Astrocyte of the hippocampus (primary cell): ENCODE results near the gene CBX1.
A peak's percentile ranks its signal among the peaks of the same experiment; 100 is the strongest.

Experiments used
- DNase-seq: peaks from one replicate; pipeline ENCODE4 v3.0.0; 2011; ENCODE audit warnings: low read depth, low spot score

The CBX1 gene

DNA sequence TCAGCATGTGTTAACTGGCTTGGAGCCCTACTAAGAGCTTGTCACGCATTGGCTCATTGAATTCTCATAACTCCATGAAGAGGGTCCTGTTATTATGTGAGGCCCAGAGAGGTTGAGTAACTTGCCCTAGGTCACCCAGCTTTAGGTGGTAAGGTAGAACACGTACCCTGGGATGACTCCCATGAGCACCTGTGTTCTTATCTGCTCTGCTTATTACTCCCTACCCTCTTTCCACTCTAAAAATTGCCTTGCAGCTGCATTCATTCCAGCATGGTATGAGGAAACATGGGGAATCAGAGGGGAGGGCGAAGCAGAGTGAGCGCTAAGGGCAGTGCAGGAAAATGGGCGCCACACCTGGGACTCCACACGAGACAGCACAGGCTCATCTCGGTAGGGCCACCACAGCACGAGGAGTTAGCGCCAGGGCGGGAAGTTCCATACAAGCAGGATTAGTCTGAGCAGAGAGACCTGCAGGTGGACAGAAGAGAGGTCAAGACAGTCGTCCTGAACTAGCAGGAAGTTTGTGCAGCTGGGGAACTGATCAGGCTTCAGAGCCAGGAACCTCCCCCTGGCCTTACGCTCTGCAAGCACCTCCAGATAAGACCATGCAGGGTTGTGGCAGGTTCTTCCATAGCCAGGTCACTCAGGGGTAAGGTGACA, 73.8 kb downstream of the CBX1 start:
- DNase-seq = no peak

DNA sequence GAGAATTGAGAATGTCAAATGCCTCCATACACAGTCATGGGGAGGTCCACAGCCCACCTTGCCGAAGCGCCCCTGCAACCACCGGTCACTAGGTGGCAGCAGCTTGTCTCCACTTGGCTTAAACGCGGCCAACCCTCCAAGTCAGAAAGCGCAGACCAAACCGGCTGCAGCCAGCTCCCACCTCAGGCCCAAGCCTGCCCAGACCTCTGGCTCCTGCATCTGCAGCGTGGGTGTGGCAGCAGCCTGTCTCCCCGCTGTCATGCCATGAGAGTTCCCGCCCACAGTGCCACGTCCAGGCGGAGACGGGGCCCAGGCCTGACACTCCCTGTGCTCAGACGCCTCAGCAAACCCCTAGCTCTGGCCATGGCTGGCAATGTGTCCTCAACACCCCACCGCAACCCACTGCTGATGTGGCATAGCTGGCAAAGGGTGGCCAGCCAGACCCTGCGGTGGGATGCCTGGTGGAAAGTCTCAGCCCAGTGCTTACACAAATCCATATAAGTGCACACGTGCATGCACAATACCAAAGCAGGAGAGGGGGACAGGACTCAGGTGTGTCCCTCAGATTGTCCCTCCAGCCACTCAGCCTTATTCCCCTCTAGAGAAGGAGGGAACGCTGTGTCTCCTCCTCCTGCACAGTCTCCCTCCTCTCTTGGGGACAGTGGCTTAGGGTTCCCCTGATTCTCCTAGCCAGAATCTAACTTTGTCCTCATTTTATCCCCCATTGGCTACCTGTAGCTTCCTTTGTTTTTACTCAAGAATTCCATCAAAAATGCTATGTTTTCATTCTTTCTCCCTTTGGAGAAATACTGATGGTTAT, 74.6 kb downstream of the CBX1 start:
- DNase-seq = peak; percentile 95

DNA sequence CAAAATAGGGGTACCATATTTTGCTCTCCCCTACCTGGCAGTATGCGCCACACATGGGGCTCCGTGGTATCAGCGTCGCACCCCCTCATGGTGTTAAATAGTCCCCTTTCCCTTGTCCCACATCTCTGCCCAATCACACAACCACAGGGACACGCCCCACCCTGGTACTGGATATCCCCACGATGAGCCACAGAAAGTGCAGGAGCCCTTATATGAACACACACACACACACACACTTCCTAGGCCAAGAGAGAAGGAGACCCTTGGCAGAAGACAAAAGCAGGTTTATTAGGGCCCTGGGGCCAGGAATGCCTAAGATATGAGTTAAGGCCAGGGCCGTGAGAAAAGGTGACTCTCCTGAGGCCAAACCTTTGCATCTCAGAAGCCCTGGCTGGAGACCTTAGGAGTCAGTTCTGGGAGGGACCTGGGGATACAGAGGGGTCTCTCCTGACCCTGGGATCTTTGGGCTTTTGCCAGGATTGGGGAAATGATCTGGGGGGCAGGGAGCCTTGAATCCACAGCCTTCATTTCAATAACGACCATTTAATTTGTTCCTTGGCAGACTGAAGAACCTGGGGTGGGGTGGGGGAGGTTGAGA, 75.3 kb downstream of the CBX1 start:
- DNase-seq = no peak

DNA sequence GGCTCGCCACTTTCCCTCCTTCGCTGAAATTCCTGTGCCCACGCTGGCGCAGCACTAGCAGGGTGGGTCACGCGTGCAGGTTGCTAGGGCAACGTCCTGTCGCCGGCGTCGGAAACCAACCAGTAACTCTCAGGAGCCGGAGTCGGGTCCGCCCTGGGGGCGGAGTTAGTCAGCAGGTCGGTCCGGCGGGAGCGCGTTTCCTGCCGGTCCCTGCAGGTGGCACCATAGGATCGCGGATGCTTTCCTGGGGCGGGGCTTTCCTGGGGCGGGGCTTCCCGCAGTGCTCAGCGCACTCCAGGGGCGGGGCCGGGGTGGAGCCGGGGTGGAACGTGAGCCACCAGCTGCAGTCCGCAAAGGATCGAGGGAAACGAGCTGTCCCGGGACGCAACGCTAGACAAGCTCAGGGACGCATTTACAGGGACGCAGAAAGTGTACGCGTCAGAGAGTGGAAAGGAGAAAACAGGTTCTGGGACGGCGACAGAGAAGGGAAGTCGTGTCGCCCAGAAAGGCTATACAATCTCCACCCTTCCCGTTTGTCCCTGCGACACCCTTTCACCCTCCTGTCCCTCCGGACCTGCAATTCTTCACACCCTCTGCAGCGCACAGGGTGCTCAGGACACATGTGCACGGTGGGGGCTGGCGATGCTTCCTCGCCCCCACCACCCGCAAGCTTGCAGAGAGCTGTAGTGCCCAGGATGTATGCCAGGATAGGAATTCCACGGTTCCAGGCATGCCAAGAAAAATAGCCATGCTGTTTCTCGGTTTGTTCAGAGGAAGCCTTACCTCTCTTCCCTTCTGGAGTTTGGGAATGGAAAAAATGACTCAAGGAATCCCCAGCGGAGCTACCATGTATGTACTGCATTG, 76.0 kb downstream of the CBX1 start:
- peak; percentile 99 for DNase-seq

DNA sequence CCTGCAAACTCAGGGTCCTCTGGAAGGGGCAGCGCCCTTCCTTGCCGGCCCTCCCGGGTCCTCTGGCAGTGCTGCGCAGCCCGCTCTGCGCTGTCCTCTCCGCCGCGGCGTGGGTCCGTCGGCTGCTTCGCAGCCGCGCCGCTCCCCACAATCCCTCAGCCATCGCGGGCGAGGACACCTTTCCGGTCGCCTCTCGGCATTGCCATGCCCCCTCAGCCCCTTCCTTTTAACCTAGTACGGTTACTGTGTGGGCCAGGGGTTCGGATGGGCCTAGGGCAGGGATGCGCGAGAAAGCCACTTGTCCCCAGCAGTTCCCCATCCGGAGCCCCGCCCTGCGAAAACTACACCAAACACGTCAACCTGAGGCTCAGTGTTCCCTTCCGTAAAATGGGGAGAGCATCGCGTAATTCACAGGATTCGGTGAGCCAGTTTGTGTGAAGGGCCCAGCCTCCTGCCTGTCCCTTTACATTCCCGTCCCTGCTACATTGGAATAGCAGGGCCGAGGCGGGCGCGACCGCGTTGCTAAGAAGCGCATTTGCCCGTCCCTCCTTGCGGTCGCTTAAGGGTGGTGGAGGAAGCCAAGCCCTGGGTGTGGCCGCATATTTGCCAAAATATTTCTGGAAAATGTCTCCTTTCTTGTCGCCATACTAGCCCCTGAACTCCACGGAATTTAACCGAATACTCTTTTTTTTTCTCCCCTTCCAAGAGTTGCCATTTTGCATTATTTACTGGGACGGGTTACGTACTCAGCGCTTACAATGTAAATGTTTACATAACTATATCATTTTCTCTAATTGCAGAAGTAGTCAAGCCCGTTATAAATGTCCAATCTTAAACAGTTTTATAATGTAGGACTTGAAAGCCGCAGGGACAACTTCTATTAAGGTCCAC, 76.9 kb downstream of the CBX1 start:
- DNase-seq = peak; percentile 73

DNA sequence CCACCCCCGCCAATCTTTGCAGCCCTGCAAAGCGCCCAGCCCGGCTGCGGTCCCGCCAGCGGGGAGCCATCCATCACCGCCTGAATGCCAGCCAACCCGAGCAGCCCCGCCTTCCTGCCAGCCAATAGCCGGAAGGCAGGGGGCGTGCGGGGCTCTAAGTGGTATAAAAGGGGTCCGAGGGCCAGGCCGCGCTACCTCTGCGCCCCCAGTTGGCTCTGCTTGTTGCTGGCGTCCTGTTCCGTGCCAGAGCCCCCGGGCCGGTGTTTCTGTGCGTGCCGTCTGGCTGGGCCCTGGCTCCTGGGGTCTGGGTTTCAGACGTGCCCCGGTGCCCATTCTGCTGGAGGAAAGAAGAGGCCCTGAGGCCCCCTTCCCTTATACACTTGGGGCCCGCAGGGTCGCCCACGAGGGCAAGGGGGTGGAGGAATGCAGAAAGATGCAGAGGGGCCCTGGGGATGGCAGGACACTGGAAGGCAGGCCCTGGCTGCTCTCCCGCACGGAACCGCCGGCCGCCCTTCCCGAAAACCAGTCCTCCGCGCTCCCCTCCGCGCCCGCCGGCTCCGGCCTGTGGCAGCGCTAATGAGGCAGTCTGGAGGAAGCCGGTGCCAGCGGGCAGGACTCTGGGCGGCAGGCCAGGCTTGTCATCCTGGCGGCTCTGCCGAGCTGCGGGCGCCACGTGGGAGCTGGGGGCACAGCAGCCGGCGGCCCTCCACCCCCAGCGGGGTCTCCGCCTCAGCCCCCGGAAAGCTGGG, 77.7 kb downstream of the CBX1 start:
- peak; percentile 95 for DNase-seq

DNA sequence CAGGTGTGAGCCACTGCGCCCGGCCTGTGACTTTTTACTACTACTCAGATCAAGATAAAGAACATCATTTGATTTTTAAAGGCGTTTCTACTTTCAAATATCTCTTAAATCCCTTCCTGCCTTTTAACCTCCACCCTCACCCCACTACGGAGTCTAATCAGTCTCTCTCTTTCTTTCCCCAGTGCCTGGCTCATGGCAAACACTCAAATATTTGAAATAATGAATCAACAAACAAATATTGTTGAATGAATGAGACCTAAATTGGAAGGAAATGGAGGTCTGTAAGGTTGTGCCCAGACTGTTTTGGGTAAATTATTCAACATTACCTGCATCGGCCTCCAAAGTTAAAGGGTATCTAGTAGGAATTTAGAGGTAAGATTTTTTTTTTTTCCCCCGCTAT, 78.4 kb downstream of the CBX1 start:
- DNase-seq = no peak

DNA sequence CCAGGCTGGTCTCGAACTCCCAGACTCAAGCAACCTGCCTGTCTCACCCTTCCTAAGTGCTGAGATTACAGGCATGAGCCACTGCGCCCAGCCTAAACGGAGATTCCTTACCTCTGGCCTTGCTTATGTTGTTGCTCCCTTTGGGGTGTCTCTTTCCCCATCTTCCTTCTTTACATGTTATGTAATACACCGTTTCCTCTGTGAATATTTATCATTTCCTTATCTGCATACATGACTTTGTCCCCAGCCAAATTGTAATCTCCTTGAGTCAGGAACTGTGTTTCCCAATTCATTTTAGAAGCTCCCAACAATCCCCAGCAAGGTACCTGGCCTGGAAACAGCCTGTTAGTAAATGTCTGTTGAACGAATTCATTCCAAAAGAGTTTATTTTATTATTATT, 79.3 kb downstream of the CBX1 start:
- DNase-seq = no peak
